Measurements from ENCODE around the gene FAHD2B. TPM values are rescaled to one million over a fixed set of nuclear protein-coding genes. Genes with fewer than 3 reads are reported as not detected.
A peak's percentile ranks its signal among the peaks of the same experiment; 100 is the strongest.
"Not testable (repeated sequence)": the region's sequence is repeated elsewhere in the genome, so short reads cannot be mapped to it uniquely, and the experiment has no call there.

FAHD2B gene
- total RNA-seq, 1 experiment from 2014 or later = 25.3 TPM

DNA sequence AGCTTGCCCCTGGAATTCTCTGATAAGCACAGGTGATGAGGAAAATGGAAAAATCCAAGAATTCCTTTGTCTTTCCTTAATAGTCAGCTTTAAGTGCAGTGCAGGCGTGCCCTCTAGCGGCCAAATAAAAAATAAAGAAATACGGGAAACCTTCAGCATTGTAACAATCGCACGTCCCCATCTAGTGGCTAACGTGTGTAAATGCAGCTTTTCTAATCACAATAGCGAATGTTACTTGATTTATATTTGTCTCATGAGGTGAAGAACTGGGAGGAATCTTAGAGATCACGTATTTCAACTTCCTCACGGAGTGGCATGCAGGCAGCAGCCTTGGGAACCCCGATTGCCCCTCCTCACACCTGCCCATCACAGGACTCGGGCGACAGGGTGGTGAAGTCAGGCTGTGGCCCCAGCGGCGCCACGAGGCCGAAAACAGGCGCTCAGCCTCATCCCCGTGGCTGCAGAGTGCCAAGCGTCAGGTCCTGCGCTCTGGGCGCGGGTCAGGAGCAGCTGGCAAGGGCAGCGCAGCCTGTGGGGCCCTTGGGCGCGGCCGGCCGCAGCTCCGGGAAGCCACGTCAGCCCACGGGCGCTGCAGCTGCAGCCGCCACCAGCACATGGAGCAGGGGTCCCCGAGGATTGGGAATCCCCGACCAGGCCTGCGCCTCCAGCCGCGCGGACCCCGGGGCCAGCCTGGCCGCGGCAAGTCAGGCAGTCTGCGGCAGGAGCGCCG lies 17.8 kb upstream of the FAHD2B start:
- H3K9me3 ChIP-seq (ENCODE audit: control insufficient read depth in 1 of 2, insufficient read depth in 1 of 2, low read depth in 1 of 2, low read length in 2 of 2); H3K9me2 ChIP-seq (ENCODE audit: insufficient read depth); H3K27me3 ChIP-seq (ENCODE audit: insufficient read depth, low read length); H2AFZ ChIP-seq (ENCODE audit: low read depth, low read length, poor library complexity, severe bottlenecking); H3K4me1 ChIP-seq (ENCODE audit: control insufficient read depth in 1 of 2, insufficient read depth in 2 of 2, low read length in 2 of 2); BruUV-seq (replicated peaks); H4K20me1 ChIP-seq (ENCODE audit: insufficient read depth); H3K79me2 ChIP-seq (ENCODE audit: insufficient read depth, low read length); H3K36me3 ChIP-seq (ENCODE audit: control insufficient read depth in 1 of 2, insufficient read depth in 2 of 2, low read length in 2 of 2): not testable (repeated sequence)
- Histone ChIP-seq H3K27ac (ENCODE audit: low read depth, low read length) (peak overlapping the region; percentile 89), H3K4me3 (replicated peaks in 1 of 2; ENCODE audit: low read depth in 1 of 2, low read length in 2 of 2) (peak overlapping the region; percentile 48 to 68), H3K9ac (ENCODE audit: low read length) (peak overlapping the region; percentile 74), H3K4me2 (ENCODE audit: low read length) (peak overlapping the region; percentile 75)
- ATAC-seq (peak; percentile 51), DNase-seq (ENCODE audit: low read depth, low spot score) (peak; percentile 49)
- RAD21 ChIA-PET (ENCODE audit: low non-redundant PET in 1 of 2, low total read pairs in 2 of 2, uncharacterized antibody in 2 of 2, unreplicated experiment in 2 of 2) = interaction anchor here in 1 of 2 experiments (1.8 kb wide), 1 partner anchor 255 kb away, joined by 10 read pairs; the partner anchor contains the start of gene ANKRD39
- POLR2A ChIA-PET = interaction anchor here (0.6 to 1.8 kb wide), 2 partner anchors 112 to 255 kb away, joined by 3 to 10 read pairs; partner anchors contain the start of gene ANKRD39
- intact Hi-C loops (cut with micrococcal nuclease) = loop anchor here (2.0 to 5.0 kb wide), 4 partner anchors 100 to 560 kb away; partner anchors contain the start of gene ANKRD39
- CTCF ChIA-PET = interaction anchor here (0.8 to 1.9 kb wide), 7 partner anchors 98 to 1120 kb away, joined by 3 to 19 read pairs (median 5); partner anchors contain the start of genes ANKRD39 and CNNM3
- TF ChIP-seq MAX (IDR thresholded peaks at IDR 0.05) (peak; percentile 47; the same call in 1 of the 2 replicates), RAD21 (IDR thresholded peaks at IDR 0.05; ENCODE audit: low read depth) (peak; percentile 87)
- TF ChIP-seq, protein P1, sequence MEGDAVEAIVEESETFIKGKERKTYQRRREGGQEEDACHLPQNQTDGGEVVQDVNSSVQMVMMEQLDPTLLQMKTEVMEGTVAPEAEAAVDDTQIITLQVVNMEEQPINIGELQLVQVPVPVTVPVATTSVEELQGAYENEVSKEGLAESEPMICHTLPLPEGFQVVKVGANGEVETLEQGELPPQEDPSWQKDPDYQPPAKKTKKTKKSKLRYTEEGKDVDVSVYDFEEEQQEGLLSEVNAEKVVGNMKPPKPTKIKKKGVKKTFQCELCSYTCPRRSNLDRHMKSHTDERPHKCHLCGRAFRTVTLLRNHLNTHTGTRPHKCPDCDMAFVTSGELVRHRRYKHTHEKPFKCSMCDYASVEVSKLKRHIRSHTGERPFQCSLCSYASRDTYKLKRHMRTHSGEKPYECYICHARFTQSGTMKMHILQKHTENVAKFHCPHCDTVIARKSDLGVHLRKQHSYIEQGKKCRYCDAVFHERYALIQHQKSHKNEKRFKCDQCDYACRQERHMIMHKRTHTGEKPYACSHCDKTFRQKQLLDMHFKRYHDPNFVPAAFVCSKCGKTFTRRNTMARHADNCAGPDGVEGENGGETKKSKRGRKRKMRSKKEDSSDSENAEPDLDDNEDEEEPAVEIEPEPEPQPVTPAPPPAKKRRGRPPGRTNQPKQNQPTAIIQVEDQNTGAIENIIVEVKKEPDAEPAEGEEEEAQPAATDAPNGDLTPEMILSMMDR (IDR thresholded peaks at IDR 0.05 in 2 of 3, conservative IDR thresholded peaks at IDR 0.05 in 1 of 3; ENCODE audit: borderline replicate concordance in 1 of 3, insufficient read depth in 1 of 3, low read depth in 2 of 3, low read length in 2 of 3) = peak; percentile 62 to 99 (median 73)

GRCh38 chr2:97111246-97111645 lies 16.6 kb upstream of the FAHD2B start:
- intact Hi-C loops (cut with micrococcal nuclease) = loop anchor here (5.0 kb wide), 1 partner anchor 559 kb away; no protein-coding TSS in a partner anchor
- H3K4me2 ChIP-seq (ENCODE audit: low read length); RAD21 ChIA-PET (ENCODE audit: low non-redundant PET in 1 of 2, low total read pairs in 2 of 2, uncharacterized antibody in 2 of 2, unreplicated experiment in 2 of 2); DNase-seq (ENCODE audit: low read depth, low spot score); H4K20me1 ChIP-seq (ENCODE audit: insufficient read depth); H3K9ac ChIP-seq (ENCODE audit: low read length); H3K79me2 ChIP-seq (ENCODE audit: insufficient read depth, low read length); H3K4me1 ChIP-seq (ENCODE audit: control insufficient read depth in 1 of 2, insufficient read depth in 2 of 2, low read length in 2 of 2); H3K36me3 ChIP-seq (ENCODE audit: control insufficient read depth in 1 of 2, insufficient read depth in 2 of 2, low read length in 2 of 2); H3K9me3 ChIP-seq (ENCODE audit: control insufficient read depth in 1 of 2, insufficient read depth in 1 of 2, low read depth in 1 of 2, low read length in 2 of 2); H3K4me3 ChIP-seq (replicated peaks in 1 of 2; ENCODE audit: low read depth in 1 of 2, low read length in 2 of 2); H2AFZ ChIP-seq (ENCODE audit: low read depth, low read length, poor library complexity, severe bottlenecking); H3K9me2 ChIP-seq (ENCODE audit: insufficient read depth); BruUV-seq (replicated peaks); ATAC-seq; H3K27me3 ChIP-seq (ENCODE audit: insufficient read depth, low read length); POLR2A ChIA-PET; H3K27ac ChIP-seq (ENCODE audit: low read depth, low read length): not testable (repeated sequence)
- CTCF ChIA-PET = interaction anchor here (1.4 kb wide), 1 partner anchor 97 kb away, joined by 4 read pairs; no protein-coding TSS in a partner anchor

GRCh38 chr2:97106878-97107277 lies 12.2 kb upstream of the FAHD2B start:
- RAD21 ChIA-PET (ENCODE audit: low non-redundant PET in 1 of 2, low total read pairs in 2 of 2, uncharacterized antibody in 2 of 2, unreplicated experiment in 2 of 2); H4K20me1 ChIP-seq (ENCODE audit: insufficient read depth): not testable (repeated sequence)

More at GRCh38 chr2:97106878-97107277, 12.2 kb upstream of the FAHD2B start:
- DNase-seq (ENCODE audit: low read depth, low spot score); H3K4me2 ChIP-seq (ENCODE audit: low read length); H3K79me2 ChIP-seq (ENCODE audit: insufficient read depth, low read length); intact Hi-C loops (cut with micrococcal nuclease); CTCF ChIA-PET; H3K9ac ChIP-seq (ENCODE audit: low read length); H3K36me3 ChIP-seq (ENCODE audit: control insufficient read depth in 1 of 2, insufficient read depth in 2 of 2, low read length in 2 of 2); H3K9me2 ChIP-seq (ENCODE audit: insufficient read depth); H3K4me3 ChIP-seq (replicated peaks in 1 of 2; ENCODE audit: low read depth in 1 of 2, low read length in 2 of 2); ATAC-seq; BruUV-seq (replicated peaks); H3K27me3 ChIP-seq (ENCODE audit: insufficient read depth, low read length); H3K27ac ChIP-seq (ENCODE audit: low read depth, low read length); H3K9me3 ChIP-seq (ENCODE audit: control insufficient read depth in 1 of 2, insufficient read depth in 1 of 2, low read depth in 1 of 2, low read length in 2 of 2); H3K4me1 ChIP-seq (ENCODE audit: control insufficient read depth in 1 of 2, insufficient read depth in 2 of 2, low read length in 2 of 2); H2AFZ ChIP-seq (ENCODE audit: low read depth, low read length, poor library complexity, severe bottlenecking); POLR2A ChIA-PET: not testable (repeated sequence)
